Ureter (tissue), 1 donor: ENCODE data around the gene CKS2. TPM values are rescaled to one million over a fixed set of nuclear protein-coding genes. Genes with fewer than 3 reads are reported as not detected.
"Not testable (repeated sequence)": the region's sequence is repeated elsewhere in the genome, so short reads cannot be mapped to it uniquely, and the experiment has no call there.

Source experiments
- DNase-seq: peaks from one replicate; pipeline ENCODE4 v3.0.0-alpha.2; 2020; ENCODE audit warnings: low spot score
- total RNA-seq: library from RNA; stranded (reverse); gene quantifications from one replicate; pipeline ENCODE4 v1.2.4, GENCODE V29; 2023
- donor health status: DM: yes; HTN: yes; CAD: no.

CKS2 gene
- total RNA-seq, 1 donor from 2014 or later: 13.1 TPM

DNA sequence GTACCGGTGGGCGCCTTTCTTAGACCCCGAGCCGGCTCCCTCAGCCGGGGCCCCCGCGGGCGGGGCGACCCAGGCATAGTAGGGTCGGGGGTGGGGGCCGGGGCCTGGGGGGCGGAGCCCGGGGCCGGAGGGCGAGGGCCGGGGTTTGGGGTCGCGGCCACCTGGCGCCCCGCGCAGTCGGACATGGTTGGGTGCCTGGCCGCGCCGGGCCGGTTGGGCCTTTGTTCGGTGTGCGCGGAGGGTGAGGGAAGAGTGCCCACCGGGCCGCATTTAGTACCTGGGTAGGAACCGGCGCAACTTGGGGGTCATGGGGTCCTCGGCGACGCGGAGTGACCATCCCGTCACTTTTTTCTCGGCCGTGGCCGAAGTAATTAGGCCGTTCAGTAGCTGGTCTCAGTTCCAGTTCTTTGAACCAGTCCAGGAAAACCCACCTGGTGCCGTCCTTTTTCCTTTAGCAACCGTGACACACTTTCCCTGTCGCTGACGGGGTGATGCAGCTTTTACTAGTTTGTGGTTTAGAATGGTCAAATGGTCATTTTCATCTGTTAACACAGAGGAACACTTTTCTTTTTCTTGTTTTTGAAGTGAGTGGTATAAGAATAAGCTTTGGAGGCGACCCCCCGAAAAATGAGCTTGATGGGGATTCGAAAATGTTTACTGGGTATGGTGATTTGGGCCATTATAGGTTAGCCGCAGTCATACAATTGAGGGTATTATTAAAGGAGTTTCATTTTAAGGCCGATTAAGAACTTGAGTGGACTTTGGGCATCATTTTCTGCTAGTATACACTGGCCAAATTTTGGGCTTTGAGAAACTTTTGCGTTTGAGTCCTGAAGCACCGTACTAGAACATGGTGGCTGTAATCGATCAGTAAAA is 589 bp downstream of the CKS2 start:
- peak; percentile 52 for DNase-seq

GRCh38 chr9:89312222-89312571 is 1.2 kb downstream of the CKS2 start:
- DNase-seq: no peak

GRCh38 chr9:89313842-89314241 is 2.8 kb downstream of the CKS2 start:
- DNase-seq: no peak

DNA sequence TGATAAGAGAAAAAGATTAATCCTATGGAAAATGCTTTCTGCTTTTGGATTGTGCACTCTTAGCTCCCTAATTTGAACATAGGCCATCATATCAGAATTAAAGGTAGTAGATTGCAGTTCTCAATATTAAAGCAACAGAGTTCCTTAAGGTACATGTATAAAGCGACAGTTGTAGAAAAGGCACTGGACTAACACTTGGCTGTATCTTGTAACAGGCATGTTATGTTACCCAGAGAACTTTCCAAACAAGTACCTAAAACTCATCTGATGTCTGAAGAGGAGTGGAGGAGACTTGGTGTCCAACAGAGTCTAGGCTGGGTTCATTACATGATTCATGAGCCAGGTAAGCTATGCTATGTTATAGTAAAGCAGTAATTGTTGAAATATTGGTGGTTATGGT is 4.0 kb downstream of the CKS2 start:
- DNase-seq: no peak

- DNase-seq: no peak
These were observed 4.5 kb downstream of the CKS2 start for GRCh38 chr9:89315482-89315881.

DNA sequence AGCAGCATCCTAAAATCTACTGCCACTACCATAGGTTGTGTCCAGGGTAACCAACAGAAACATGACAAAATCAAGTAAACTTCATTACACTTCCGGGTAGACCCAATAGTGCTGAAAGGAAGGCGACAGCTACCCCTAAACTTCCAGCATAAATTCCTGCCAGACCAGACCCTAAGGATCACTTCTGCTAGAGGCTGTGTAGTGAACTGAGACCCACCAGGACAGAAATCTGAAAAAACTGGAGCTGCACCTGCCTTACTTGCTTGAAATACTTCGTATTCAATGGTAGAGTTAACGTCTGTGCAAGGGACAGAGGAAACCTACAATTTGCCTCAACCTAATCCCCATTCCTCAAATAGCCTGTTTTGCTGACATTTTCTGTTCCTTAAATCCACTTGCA is 6.3 kb downstream of the CKS2 start:
- DNase-seq: no peak

DNA sequence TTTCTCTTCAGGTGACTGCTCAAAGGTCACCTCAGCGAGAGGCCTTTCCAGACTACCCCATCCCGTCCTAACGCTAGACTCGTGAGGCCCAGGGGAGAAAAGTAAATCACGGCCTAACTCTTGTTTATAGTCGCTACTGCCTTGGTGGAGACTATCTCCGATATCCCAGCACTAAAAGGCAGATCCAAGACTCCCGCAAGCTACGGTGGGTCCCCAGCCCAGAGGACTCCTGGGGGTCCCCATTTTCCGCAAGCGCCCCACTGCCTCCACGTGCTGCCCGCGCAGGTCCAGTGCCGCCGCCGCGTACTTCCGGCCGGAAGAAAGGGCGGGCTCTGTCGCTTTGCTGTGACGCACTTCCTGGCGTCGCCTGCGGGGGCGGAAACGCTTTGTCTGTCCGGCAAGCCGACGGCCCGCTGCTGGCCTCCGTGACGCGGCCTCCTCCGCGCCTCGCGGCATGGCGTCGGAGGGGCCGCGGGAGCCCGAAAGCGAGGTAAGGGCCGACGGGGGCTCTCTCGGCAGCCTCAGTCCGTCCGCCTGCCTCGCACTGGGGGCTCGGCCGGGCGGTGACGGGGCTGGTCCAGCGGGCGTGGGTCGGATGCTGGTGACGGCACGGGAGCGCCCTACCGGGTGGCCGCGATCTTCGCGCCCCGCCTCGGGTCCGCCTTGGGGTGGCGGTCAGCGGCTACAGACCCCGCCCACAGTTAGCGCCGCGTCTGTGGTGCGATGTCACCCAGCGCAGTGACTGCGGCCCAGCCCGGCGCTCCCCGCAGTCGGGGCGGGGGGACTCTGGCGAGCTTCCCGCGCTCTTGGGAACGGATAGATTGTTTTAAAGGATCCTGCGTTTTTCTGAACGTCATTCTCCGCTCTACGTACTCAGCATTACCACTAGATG is 7.4 kb downstream of the CKS2 start, which contains the start of gene SECISBP2:
Gene SECISBP2 (plus strand): TSS at position 378 of the 892 bp plus-strand sequence. CDS start 77 bp downstream, at position 455.
- peak; percentile 96 for DNase-seq

- DNase-seq: no peak
These were observed 8.3 kb downstream of the CKS2 start for GRCh38 chr9:89319015-89319905.

DNA sequence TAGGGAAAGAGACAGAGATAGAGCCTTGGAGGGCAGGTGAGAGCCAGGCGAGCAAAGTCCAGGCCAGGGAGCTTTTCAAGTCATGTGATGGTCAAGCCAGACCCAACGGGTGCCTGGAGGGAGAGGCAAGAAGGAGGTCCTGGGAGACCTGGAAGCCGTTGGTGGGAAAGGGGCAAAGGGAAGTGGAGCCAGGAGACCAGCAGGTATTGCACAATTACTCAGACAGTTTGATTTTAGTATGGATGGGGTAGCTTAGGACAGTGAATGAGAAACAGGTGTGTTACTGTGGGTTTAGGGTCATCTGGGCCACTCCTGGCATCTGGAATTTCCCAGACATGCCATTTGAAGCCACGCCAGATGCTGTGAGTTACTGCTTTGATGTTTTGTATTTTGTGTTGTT is 12.4 kb downstream of the CKS2 start:
- DNase-seq: no peak

GRCh38 chr9:89325733-89326132 is 14.7 kb downstream of the CKS2 start:
- no peak for DNase-seq

- no peak for DNase-seq
These were observed 17.1 kb downstream of the CKS2 start for GRCh38 chr9:89328064-89328463.

GRCh38 chr9:89329917-89330316 is 18.9 kb downstream of the CKS2 start:
- no peak for DNase-seq

DNA sequence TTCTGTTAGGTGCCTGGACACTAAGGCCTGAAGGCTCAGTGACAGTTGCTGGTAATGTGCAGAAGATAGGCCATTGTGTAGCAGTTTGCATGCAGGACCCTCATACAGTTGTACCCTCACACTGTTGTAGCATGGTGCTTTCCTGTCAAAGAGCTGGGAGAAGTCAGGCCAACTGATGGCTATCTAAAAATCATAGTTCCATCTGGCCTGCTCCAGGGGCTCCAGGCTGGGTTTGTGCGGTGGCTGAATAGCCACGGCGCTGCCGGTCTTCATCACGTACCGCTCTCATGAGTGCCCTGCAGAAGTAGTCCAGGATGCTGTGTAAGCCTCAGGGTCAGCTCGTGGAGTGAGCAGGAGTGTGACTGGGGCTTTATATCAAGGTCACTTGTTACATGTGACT is 19.5 kb downstream of the CKS2 start:
- DNase-seq: no peak

GRCh38 chr9:89339807-89340206 is 28.8 kb downstream of the CKS2 start:
- no peak for DNase-seq

- no peak for DNase-seq
These were observed 29.3 kb downstream of the CKS2 start for GRCh38 chr9:89340332-89340731.

DNA sequence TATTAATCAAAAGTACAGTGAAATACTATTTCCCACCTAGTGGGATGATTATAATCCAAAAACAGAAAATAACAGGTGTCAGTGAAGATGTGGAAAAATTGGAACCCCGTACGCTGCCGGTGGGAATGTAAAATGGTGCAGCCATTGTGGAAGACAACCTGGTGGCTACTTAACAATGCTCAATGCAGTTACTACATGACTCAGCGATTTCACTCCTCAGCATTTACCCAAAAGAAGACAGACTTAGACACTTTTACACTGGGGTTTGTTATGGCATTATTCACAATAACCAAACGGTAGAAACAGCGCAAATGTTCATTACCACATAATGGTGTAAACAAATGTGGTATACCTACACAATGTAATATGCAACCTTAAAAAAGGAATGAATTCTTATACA is 31.2 kb downstream of the CKS2 start:
- DNase-seq: no peak

DNA sequence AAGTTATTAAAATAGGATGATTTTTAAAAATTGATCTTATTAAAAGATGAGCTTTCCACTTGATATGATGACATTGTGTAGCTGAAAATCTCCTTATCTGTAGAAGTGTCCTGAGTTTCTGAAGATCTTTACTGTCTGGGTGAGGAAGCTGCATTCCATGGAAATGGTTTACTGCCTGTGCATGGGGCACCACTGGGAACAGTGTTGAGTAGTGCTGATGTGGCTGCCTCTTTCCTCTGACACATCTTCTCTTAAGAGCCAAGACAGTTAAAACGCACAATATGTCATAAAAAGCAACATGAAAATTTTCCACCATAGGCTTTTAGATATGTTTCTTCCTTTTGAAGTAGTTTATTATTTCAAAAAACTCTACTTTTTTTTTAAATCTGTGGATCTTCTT is 32.0 kb downstream of the CKS2 start:
- no peak for DNase-seq

GRCh38 chr9:89343812-89344211 is 32.8 kb downstream of the CKS2 start:
- DNase-seq: not testable (repeated sequence)

- no peak for DNase-seq
These were observed 34.5 kb downstream of the CKS2 start for GRCh38 chr9:89345476-89345875.

DNA sequence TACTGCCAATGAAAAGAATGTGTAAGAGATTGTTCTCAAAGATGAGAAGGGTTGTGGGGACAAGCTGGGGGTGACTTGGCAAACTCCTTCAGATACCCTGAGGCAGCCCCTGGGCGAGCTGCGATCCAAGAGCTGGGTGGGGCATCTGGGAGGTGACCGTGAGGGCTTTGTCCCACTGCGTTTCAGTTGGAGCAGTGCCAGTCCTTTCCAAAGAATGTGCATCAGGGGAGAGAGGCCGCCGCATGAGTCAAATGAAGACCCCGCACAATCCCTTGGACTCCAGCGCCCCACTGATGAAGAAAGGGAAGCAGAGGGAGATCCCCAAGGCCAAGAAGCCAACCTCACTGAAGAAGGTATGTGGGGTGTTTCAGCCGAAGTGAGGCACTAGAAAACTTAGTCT is 35.7 kb downstream of the CKS2 start:
- DNase-seq: no peak

- DNase-seq: no peak
These were observed 36.7 kb downstream of the CKS2 start for GRCh38 chr9:89347651-89348050.

- no peak for DNase-seq
These were observed 38.6 kb downstream of the CKS2 start for GRCh38 chr9:89349607-89350006.
